ENCODE results near the gene ITGA7.

Gene ITGA7

GRCh38 chr12:55713721-55714120, 6.0 kb upstream of the ITGA7 start:
- in situ Hi-C loops (cut with HindIII; ENCODE audit: low sequenced_read_pairs): no loop called here
- no peak for TF ChIP-seq CTCF (IDR thresholded peaks at IDR 0.05; ENCODE audit: low read depth, low read length, missing control alignments)
- H3K4me3 ChIP-seq (ENCODE audit: low read depth, low read length): no peak overlapping the region
- DNase-seq (ENCODE audit: low read depth): peak; percentile 48

- H3K4me3 ChIP-seq (ENCODE audit: low read depth, low read length): no peak overlapping the region
- in situ Hi-C loops (cut with HindIII; ENCODE audit: low sequenced_read_pairs): no loop called here
- no peak for DNase-seq (ENCODE audit: low read depth)
- no peak for TF ChIP-seq CTCF (IDR thresholded peaks at IDR 0.05; ENCODE audit: low read depth, low read length, missing control alignments)
These were observed 5.2 kb upstream of the ITGA7 start for GRCh38 chr12:55712700-55713415.

- H3K4me3 ChIP-seq (ENCODE audit: low read depth, low read length): no peak overlapping the region
- DNase-seq (ENCODE audit: low read depth): no peak
- in situ Hi-C loops (cut with HindIII; ENCODE audit: low sequenced_read_pairs): no loop called here
- TF ChIP-seq CTCF (IDR thresholded peaks at IDR 0.05; ENCODE audit: low read depth, low read length, missing control alignments): no peak
These were observed 4.3 kb upstream of the ITGA7 start for GRCh38 chr12:55711786-55712553.

- in situ Hi-C loops (cut with HindIII; ENCODE audit: low sequenced_read_pairs): no loop called here
- no peak overlapping the region for H3K4me3 ChIP-seq (ENCODE audit: low read depth, low read length)
- DNase-seq (ENCODE audit: low read depth): no peak
- TF ChIP-seq CTCF (IDR thresholded peaks at IDR 0.05; ENCODE audit: low read depth, low read length, missing control alignments): no peak
These were observed 1.1 kb upstream of the ITGA7 start for GRCh38 chr12:55708695-55709233.

GRCh38 chr12:55707219-55707671, 459 bp downstream of the ITGA7 start:
- TF ChIP-seq CTCF (IDR thresholded peaks at IDR 0.05; ENCODE audit: low read depth, low read length, missing control alignments): no peak
- DNase-seq (ENCODE audit: low read depth): no peak
- in situ Hi-C loops (cut with HindIII; ENCODE audit: low sequenced_read_pairs): no loop called here
- H3K4me3 ChIP-seq (ENCODE audit: low read depth, low read length): peak overlapping the region; percentile 47

- no peak for DNase-seq (ENCODE audit: low read depth)
- H3K4me3 ChIP-seq (ENCODE audit: low read depth, low read length): peak overlapping the region; percentile 47
- no peak for TF ChIP-seq CTCF (IDR thresholded peaks at IDR 0.05; ENCODE audit: low read depth, low read length, missing control alignments)
- in situ Hi-C loops (cut with HindIII; ENCODE audit: low sequenced_read_pairs): no loop called here
These were observed 1.0 kb downstream of the ITGA7 start for GRCh38 chr12:55706568-55707218.
